Activated CD8-positive, alpha-beta T cell treated with anti-CD3 and anti-CD28 coated beads for 36 hours (primary cell): ENCODE measurements around the gene DYSF. TPM values are rescaled to one million over a fixed set of nuclear protein-coding genes. Genes with fewer than 3 reads are reported as not detected.

Experiments used
- ATAC-seq: fragments of 200-7000 bp; cut with Tn5 transposase; one replicate; pipeline ENCODE4 v1.10.0; 2021; ENCODE audit warnings: mild to moderate bottlenecking, moderate library complexity
- CTCF ChIA-PET: fragments of 350-600 bp; sonication (Branson Sonifier 250); formaldehyde crosslinking; loops from one replicate; lab custom pipeline; 2021; ENCODE audit warnings: antibody characterized with exemption; lab: Charles Lee
- POLR2A ChIA-PET: fragments of 350-600 bp; sonication (Branson Sonifier 250); formaldehyde crosslinking; loops from one replicate; lab custom pipeline; 2021; ENCODE audit warnings: antibody characterized with exemption; lab: Charles Lee
- DNase-seq: peaks from one replicate; pipeline ENCODE4 v3.0.0-alpha.2; 2020
- H3K27ac Mint-ChIP-seq: one replicate; pipeline ENCODE4 v1.8.0; 2021; ENCODE audit warnings: mild to moderate bottlenecking, mixed read lengths
- H3K27me3 Mint-ChIP-seq: one replicate; pipeline ENCODE4 v1.8.0; 2021; ENCODE audit warnings: mixed read lengths
- H3K36me3 Mint-ChIP-seq: one replicate; pipeline ENCODE4 v1.8.0; 2021; ENCODE audit warnings: low read depth, mixed read lengths
- H3K4me1 Mint-ChIP-seq: one replicate; pipeline ENCODE4 v1.8.0; 2021; ENCODE audit warnings: low read depth, mixed read lengths
- H3K4me3 Mint-ChIP-seq: one replicate; pipeline ENCODE4 v1.8.0; 2021; ENCODE audit warnings: mild to moderate bottlenecking, moderate library complexity, mixed read lengths
- H3K9me3 Mint-ChIP-seq: one replicate; pipeline ENCODE4 v1.8.0; 2021; ENCODE audit warnings: mixed read lengths
- intact Hi-C: fragments of 100-400 bp; cut with micrococcal nuclease; formaldehyde crosslinking; loops from one replicate; pipeline ENCODE4 v1.10.0; 2022
- total RNA-seq, 2 experiments: library from RNA; stranded (reverse); gene quantifications; one replicate each; pipeline ENCODE4 v1.2.3, GENCODE V29; 2021
- TF ChIP-seq, protein P1 (sequence below): fragments of 200-600 bp; IDR thresholded peaks from one replicate; pipeline ENCODE4 v1.8.0; 2022; ENCODE audit warnings: antibody characterized with exemption, mild to moderate bottlenecking

Gene DYSF
- total RNA-seq, 2 experiments from 2014 or later = 3.5 to 3.8 TPM

DNA sequence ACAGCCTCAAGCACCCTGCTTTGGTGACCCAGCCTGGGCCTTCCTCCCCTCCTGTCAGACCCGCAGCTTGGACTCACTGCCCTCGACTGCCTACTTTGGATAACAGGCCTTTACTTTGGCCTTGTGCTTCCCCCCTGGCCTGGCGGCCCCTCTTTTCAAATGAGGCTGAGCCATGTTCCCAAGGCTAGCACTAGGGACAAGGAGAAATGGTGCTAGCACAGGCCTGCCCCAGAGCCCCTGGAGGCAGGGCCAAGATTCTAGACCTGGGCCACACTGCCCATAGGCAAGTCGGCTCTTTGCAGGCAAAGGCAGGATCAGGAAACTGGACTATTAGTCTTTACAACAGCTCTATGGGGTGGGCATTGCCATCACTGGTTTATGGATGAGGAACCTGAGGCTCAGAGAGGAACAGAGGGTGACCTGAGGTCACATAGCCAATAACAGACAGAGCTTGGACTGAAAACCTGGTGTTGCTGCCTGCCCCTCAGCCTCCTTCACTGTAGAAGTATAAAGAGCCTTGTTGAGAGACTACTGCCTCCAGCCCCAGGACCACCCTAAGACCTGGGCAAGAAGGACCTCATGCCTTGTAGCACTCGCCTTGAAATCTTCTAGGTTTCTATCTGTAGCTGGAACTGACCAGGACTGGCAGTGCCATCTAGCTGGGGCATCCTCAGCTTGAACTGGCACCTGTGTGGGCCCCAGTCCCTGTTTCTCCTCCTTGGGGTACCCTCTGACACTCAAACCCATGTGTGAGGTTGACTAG, 266.3 kb downstream of the DYSF start:
- ATAC-seq (no peak), DNase-seq (no peak)
- POLR2A ChIA-PET = no interaction called here

DNA sequence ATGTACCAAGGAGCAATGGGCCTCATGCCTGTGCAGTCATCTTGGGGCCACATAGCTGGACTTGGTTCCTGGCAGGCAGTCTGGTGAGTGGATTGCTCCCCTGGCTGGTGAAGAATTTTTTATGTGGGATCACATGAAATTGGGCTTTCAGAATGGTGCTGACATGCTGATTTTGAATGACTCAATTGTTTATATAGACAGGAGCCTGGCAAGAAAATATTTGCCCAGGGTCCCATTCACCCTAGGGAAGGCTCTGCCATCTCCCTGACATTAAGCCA, 266.9 kb downstream of the DYSF start:
- H3K4me1 Mint-ChIP-seq = no peaks in the 10 kb centered on the region
- no peak overlapping the region for H3K27ac Mint-ChIP-seq
- H3K4me3 Mint-ChIP-seq = no peak overlapping the region
- intact Hi-C loops = no loop called here
- peaks cover 3% of the 10 kb centered on the region for H3K9me3 Mint-ChIP-seq
- CTCF ChIA-PET = no interaction called here
- POLR2A ChIA-PET = no interaction called here
- H3K36me3 Mint-ChIP-seq = no peaks in the 10 kb centered on the region
- no peaks in the 10 kb centered on the region for H3K27me3 Mint-ChIP-seq
- ATAC-seq (no peak), DNase-seq (no peak)
- TF ChIP-seq, protein P1, sequence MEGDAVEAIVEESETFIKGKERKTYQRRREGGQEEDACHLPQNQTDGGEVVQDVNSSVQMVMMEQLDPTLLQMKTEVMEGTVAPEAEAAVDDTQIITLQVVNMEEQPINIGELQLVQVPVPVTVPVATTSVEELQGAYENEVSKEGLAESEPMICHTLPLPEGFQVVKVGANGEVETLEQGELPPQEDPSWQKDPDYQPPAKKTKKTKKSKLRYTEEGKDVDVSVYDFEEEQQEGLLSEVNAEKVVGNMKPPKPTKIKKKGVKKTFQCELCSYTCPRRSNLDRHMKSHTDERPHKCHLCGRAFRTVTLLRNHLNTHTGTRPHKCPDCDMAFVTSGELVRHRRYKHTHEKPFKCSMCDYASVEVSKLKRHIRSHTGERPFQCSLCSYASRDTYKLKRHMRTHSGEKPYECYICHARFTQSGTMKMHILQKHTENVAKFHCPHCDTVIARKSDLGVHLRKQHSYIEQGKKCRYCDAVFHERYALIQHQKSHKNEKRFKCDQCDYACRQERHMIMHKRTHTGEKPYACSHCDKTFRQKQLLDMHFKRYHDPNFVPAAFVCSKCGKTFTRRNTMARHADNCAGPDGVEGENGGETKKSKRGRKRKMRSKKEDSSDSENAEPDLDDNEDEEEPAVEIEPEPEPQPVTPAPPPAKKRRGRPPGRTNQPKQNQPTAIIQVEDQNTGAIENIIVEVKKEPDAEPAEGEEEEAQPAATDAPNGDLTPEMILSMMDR = no peak

More for the DNA sequence above, 266.3 kb downstream of the DYSF start:
- Mint-ChIP-seq H3K36me3 (no peaks in the 10 kb centered on the region), H3K4me3 (no peak overlapping the region), H3K27ac (no peak overlapping the region), H3K9me3 (peaks cover 3% of the 10 kb centered on the region), H3K27me3 (no peaks in the 10 kb centered on the region), H3K4me1 (no peaks in the 10 kb centered on the region)
- CTCF ChIA-PET = no interaction called here
- intact Hi-C loops = no loop called here
- TF ChIP-seq, protein P1 = no peak

DNA sequence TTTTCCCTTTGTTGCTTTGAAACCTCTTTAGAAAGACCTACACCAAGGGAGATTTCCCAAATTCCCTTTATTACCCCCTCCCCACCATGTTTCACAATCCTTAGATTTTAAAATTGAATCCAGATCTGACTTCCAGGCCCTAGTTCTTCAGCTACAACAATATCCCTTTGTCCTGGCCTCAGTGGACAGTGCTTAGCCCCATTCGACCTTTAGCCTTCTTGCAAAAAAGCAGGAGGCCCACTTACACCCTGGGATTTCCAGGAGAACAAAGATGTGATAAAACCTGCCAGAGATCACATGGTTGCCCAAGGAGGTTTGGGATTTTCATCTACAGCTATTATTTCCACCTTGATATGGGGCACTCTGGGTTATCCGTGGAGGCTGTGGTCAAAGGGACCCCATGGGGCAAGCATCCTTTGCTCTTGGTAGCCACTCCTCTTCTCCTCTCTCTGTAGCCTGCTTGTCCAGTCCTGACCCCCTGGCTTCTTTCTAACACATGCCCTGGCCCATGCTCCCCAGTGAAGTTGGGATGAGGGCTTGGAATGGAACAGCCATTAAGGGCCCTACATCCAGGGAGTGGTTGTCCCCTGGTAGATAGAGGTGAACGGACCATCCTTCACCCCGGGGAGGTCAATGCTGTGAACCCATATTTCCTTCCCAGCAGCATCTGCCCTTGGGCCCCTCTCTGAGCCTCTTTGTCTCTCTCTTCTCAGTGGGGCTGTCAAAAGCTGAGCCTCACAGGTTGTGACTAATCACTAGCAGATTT, 267.4 kb downstream of the DYSF start:
- ATAC-seq = no peak
- Mint-ChIP-seq H3K36me3 (no peaks in the 10 kb centered on the region), H3K27ac (no peak overlapping the region), H3K9me3 (peaks cover 3% of the 10 kb centered on the region), H3K4me3 (no peak overlapping the region), H3K27me3 (no peaks in the 10 kb centered on the region), H3K4me1 (no peaks in the 10 kb centered on the region)
- TF ChIP-seq, protein P1 = no peak
- CTCF ChIA-PET = no interaction called here
- POLR2A ChIA-PET = no interaction called here
- intact Hi-C loops = no loop called here
- no peak for DNase-seq

DNA sequence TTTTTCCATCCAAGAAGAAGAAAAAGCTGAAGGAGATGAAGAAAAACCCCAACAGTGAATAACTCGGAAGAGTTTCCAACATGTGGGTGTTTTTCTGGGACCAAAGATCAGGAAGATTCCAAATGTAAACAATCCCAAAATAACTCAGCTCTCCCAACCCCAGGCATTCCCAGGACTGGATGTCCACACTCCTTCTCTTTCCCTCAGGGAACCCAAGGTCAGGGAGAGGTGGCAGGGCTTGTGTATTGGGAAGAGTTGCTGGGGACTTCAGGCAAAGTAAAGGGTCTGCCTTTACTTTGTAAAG, 268.0 kb downstream of the DYSF start:
- no peaks in the 10 kb centered on the region for H3K36me3 Mint-ChIP-seq
- TF ChIP-seq, protein P1 = no peak
- CTCF ChIA-PET = no interaction called here
- ATAC-seq (no peak), DNase-seq (no peak)
- POLR2A ChIA-PET = no interaction called here
- no peaks in the 10 kb centered on the region for H3K27me3 Mint-ChIP-seq
- no peaks in the 10 kb centered on the region for H3K4me1 Mint-ChIP-seq
- H3K9me3 Mint-ChIP-seq = peaks cover 3% of the 10 kb centered on the region
- H3K4me3 Mint-ChIP-seq = no peak overlapping the region
- H3K27ac Mint-ChIP-seq = no peak overlapping the region
- intact Hi-C loops = no loop called here

DNA sequence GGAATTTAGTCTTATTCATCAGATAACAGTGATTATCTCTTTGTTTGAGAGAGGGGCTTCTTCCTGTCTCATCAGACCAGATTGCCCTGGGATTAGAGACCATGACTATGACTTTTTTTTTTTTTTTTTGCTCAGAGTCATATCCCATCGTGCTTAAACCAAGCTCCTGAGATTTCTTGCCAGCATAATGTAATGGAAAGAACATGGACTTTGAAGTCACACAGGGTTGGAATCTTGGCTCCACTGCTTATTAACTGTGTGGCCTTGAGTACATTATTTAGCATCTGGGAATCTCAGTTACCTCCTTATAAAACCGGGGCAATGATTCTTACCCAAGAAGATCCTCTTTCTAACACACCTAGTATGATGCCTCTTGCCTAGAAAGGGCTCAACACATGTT, 268.3 kb downstream of the DYSF start:
- TF ChIP-seq, protein P1 = no peak
- H3K27ac Mint-ChIP-seq = no peak overlapping the region
- H3K4me1 Mint-ChIP-seq = no peaks in the 10 kb centered on the region
- DNase-seq (no peak), ATAC-seq (no peak)
- H3K4me3 Mint-ChIP-seq = no peak overlapping the region
- intact Hi-C loops = no loop called here
- peaks cover 3% of the 10 kb centered on the region for H3K9me3 Mint-ChIP-seq
- CTCF ChIA-PET = no interaction called here
- no peaks in the 10 kb centered on the region for H3K27me3 Mint-ChIP-seq
- POLR2A ChIA-PET = no interaction called here
- no peaks in the 10 kb centered on the region for H3K36me3 Mint-ChIP-seq
